Vagina (tissue), 2 donors: ENCODE results near the gene PTPRN2.

Experiments
- POLR2AphosphoS5 ChIP-seq, 2 donors: sonication (generic); formaldehyde crosslinking; IDR thresholded peaks; one replicate each; pipeline ENCODE4 v1.9.0; 2017; ENCODE audit warnings: antibody characterized with exemption in 2 of 2, mild to moderate bottlenecking in 2 of 2, low read depth in 1 of 2; ENCODE audit not compliant: insufficient read depth in 1 of 2
- TF ChIP-seq, protein P1 (sequence below), 3 experiments: fragments of 450-650 bp in 2 of 3; fragments of 200-600 bp in 1 of 3; sonication (generic) in 1 of 3; IDR thresholded peaks; one replicate each; pipeline ENCODE4 v1.5.1; 2017 to 2019; ENCODE audit warnings: antibody characterized with exemption in 3 of 3, mild to moderate bottlenecking in 2 of 3, moderate library complexity in 2 of 3

DNA sequence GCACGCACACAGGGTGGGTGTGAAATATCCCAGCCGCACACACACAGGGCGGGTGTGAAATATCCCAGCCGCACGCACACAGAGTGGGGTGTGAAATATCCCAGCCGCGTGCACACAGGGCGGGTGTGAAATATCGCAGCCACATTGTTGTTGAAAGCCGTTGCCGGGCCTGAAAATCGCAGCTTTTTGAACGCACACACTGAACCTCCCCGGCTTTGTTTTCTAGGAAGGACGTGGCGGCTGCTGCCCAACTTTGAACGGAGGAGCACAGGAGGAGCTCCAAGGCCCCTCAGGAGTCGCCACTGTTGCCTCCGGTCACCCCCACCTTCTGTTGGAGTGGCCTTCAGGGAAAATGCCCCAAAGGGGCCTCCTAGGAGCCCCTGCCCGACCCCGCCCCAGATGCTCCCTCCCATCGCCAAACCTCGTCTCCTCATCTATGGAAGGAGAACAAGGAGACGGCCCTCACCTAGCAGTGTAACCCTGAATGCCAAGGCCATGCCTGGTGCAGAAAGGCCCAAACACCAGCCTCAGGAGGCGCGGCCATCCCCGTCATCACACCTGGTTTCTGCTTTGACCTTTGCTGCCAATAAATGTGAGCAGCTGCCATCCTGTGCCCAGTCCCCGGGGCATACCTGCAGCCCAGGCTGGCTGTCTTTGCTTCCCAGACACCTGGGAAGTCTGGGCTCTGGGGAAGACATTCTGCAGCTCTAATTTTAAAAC lies 318.6 kb downstream of the PTPRN2 start:
- no peak for TF ChIP-seq POLR2AphosphoS5 (IDR thresholded peaks at IDR 0.05; ENCODE audit: insufficient read depth in 1 of 2, low read depth in 1 of 2)
- TF ChIP-seq, protein P1, sequence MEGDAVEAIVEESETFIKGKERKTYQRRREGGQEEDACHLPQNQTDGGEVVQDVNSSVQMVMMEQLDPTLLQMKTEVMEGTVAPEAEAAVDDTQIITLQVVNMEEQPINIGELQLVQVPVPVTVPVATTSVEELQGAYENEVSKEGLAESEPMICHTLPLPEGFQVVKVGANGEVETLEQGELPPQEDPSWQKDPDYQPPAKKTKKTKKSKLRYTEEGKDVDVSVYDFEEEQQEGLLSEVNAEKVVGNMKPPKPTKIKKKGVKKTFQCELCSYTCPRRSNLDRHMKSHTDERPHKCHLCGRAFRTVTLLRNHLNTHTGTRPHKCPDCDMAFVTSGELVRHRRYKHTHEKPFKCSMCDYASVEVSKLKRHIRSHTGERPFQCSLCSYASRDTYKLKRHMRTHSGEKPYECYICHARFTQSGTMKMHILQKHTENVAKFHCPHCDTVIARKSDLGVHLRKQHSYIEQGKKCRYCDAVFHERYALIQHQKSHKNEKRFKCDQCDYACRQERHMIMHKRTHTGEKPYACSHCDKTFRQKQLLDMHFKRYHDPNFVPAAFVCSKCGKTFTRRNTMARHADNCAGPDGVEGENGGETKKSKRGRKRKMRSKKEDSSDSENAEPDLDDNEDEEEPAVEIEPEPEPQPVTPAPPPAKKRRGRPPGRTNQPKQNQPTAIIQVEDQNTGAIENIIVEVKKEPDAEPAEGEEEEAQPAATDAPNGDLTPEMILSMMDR (IDR thresholded peaks at IDR 0.05) = no peak
